Neural progenitor cell (in vitro differentiated cells): ENCODE data around the gene SYNJ2.

ENCODE experiments used
- CTCF ChIP-seq: fragments of 200-600 bp; sonication (generic); IDR thresholded peaks from 2 replicates; pipeline ENCODE4 v1.5.1; 2017; ENCODE audit warnings: antibody characterized with exemption, mild to moderate bottlenecking
- EZH2 ChIP-seq: fragments of 200-600 bp; sonication (generic); IDR thresholded peaks from 2 replicates; pipeline ENCODE4 v1.6.1; 2017; ENCODE audit warnings: antibody characterized with exemption, mild to moderate bottlenecking, moderate library complexity

GRCh38 chr6:158110986-158111385 lies 129.3 kb downstream of the SYNJ2 start:
- no peak for TF ChIP-seq CTCF
- no peak for TF ChIP-seq EZH2
